ENCODE data around the gene SRP54.
A peak's percentile ranks its signal among the peaks of the same experiment; 100 is the strongest.
"Not testable (repeated sequence)": the region's sequence is repeated elsewhere in the genome, so short reads cannot be mapped to it uniquely, and the experiment has no call there.

Gene SRP54

GRCh38 chr14:34985740-34986139, 2.9 kb downstream of the SRP54 start:
- DNase-seq = no peak

GRCh38 chr14:34987180-34987579, 4.4 kb downstream of the SRP54 start:
- DNase-seq = no peak

GRCh38 chr14:34989762-34990161, 7.0 kb downstream of the SRP54 start:
- DNase-seq = no peak

GRCh38 chr14:34993426-34993825, 10.6 kb downstream of the SRP54 start:
- no peak for DNase-seq

GRCh38 chr14:34994668-34995067, 11.9 kb downstream of the SRP54 start:
- no peak for DNase-seq

- DNase-seq = no peak
These were observed 15.0 kb downstream of the SRP54 start for GRCh38 chr14:34997762-34998161.

GRCh38 chr14:34999500-34999899, 16.7 kb downstream of the SRP54 start:
- DNase-seq = no peak

GRCh38 chr14:35001621-35002020, 18.8 kb downstream of the SRP54 start:
- no peak for DNase-seq

GRCh38 chr14:35004839-35005238, 22.0 kb downstream of the SRP54 start:
- DNase-seq = no peak

GRCh38 chr14:35016568-35016967, 33.8 kb downstream of the SRP54 start:
- DNase-seq = no peak

- DNase-seq = no peak
These were observed 37.9 kb downstream of the SRP54 start for GRCh38 chr14:35020713-35021112.

GRCh38 chr14:35028435-35028834, 45.6 kb downstream of the SRP54 start:
- DNase-seq = no peak

- no peak for DNase-seq
These were observed 49.8 kb downstream of the SRP54 start for GRCh38 chr14:35032562-35032961.

GRCh38 chr14:35034440-35034833, 51.6 kb downstream of the SRP54 start:
- DNase-seq = no peak

GRCh38 chr14:35034944-35035554, 52.3 kb downstream of the SRP54 start:
- not testable (repeated sequence) for DNase-seq

- DNase-seq = not testable (repeated sequence)
These were observed 55.5 kb downstream of the SRP54 start for GRCh38 chr14:35038312-35038711.

- no peak for DNase-seq
These were observed 59.8 kb downstream of the SRP54 start for GRCh38 chr14:35042632-35043031.

GRCh38 chr14:35043046-35043445, 60.3 kb downstream of the SRP54 start:
- DNase-seq = no peak

GRCh38 chr14:35044939-35045797, 62.4 kb downstream of the SRP54 start:
- no peak for DNase-seq

GRCh38 chr14:35045798-35046047, 62.9 kb downstream of the SRP54 start:
- DNase-seq = no peak

- DNase-seq = peak; percentile 98
These were observed 63.4 kb downstream of the SRP54 start, which contains the start of gene FAM177A1 for GRCh38 chr14:35046048-35046750. TSS of gene FAM177A1 (plus strand) at chr14:35046272. CDS start at chr14:35046464, 192 bp downstream.

GRCh38 chr14:35046751-35047536, 64.2 kb downstream of the SRP54 start:
- DNase-seq = no peak

- no peak for DNase-seq
These were observed 65.3 kb downstream of the SRP54 start for GRCh38 chr14:35047976-35048513.
